ENCODE data around the gene TNFSF10. TPM values are rescaled to one million over a fixed set of nuclear protein-coding genes. Genes with fewer than 3 reads are reported as not detected.

Gene TNFSF10
- total and polyA plus RNA-seq, 9 of the 15 experiments (the other 6 are each of a cell fraction or from before 2014, with no cell fraction given) = 0.07 to 1.3 (median 0.27) TPM; not detected in 1

GRCh38 chr3:172562871-172563865 lies 39.9 kb upstream of the TNFSF10 start (continued):
- TF ChIP-seq SFPQ (IDR thresholded peaks at IDR 0.05; ENCODE audit: low read depth, low read length) = no peak

- Histone ChIP-seq H3K4me1 (replicated peaks in 1 of 2; ENCODE audit: control insufficient read depth in 2 of 2, insufficient read depth in 2 of 2, low read length in 2 of 2) (peaks cover 4 to 8% of the 10 kb centered on the region in 2 experiments; a peak in 3 of 5 replicates), H3K4me3 (no peak overlapping the region), H3K9me1 (ENCODE audit: control insufficient read depth, insufficient read depth, low read length) (no peaks in the 10 kb centered on the region), H3K9ac (ENCODE audit: insufficient read depth in 1 of 2, low read depth in 2 of 2, low read length in 2 of 2) (no peak overlapping the region), H3K9me3 (replicated peaks; ENCODE audit: control insufficient read depth, insufficient read depth, low read depth, low read length) (no peaks in the 10 kb centered on the region), H2AFZ (ENCODE audit: low read depth, low read length) (no peak overlapping the region), H4K20me1 (replicated peaks; ENCODE audit: control insufficient read depth, insufficient read depth, low read length) (no peaks in the 10 kb centered on the region), H3K36me3 (ENCODE audit: control insufficient read depth, insufficient read depth, low read length) (no peaks in the 10 kb centered on the region), H3K27me3 (ENCODE audit: control insufficient read depth in 2 of 2, insufficient read depth in 2 of 2, low read length in 2 of 2) (no peaks in the 10 kb centered on the region), H3K4me2 (ENCODE audit: insufficient read depth, low read length) (no peak overlapping the region), H3K79me2 (ENCODE audit: control insufficient read depth, insufficient read depth, low read length) (no peaks in the 10 kb centered on the region), H3K27ac (ENCODE audit: extremely low read depth, low read depth, low read length) (no peak overlapping the region)
- ChIA-PET CTCF (ENCODE audit: low intra/inter-chr PET ratio) (no interaction called here), POLR2A (interaction anchor here (0.8 kb wide), 1 partner anchor 9 kb away, joined by 3 read pairs; no protein-coding TSS in a partner anchor)
- 62% methylated on average over 12 of the region's 12 CpGs for WGBS (ENCODE audit: insufficient coverage, low coverage, missing lambda C conversion rate)
- TF ChIP-seq ARNT (IDR thresholded peaks at IDR 0.05) = no peak
- in situ Hi-C loops (cut with MboI) = no loop called here
- DNase-seq (ENCODE audit: extremely low read depth in 1 of 4, low spot score in 3 of 4) = no peak
- no peak for ATAC-seq
- intact Hi-C loops (cut with micrococcal nuclease) = no loop called here
- BruUV-seq (replicated peaks) = no TSS peak
- FAIRE-seq = no peak
These were observed 38.8 kb upstream of the TNFSF10 start for GRCh38 chr3:172561897-172562640.

All from K562 (cell line).